Heart left ventricle (tissue), 16 donors: ENCODE results near the gene H19. TPM values are rescaled to one million over a fixed set of nuclear protein-coding genes. Genes with fewer than 3 reads are reported as not detected.

Experiments
- ATAC-seq, 4 donors: fragments of 200-7000 bp; cut with Tn5 transposase; one replicate each; pipeline ENCODE4 v1.9.1; 2020 to 2022; ENCODE audit warnings: moderate library complexity in 4 of 4, mild to moderate bottlenecking in 3 of 4, moderate number of reproducible peaks in 1 of 4
- DNase-seq, 5 donors: peaks; one replicate each; pipeline ENCODE4 v3.0.0-alpha.2; 2020
- H3K27ac ChIP-seq, 12 donors: fragments of 200-600 bp; sonication (generic) in 4 of 12; one replicate each; pipeline versions ENCODE4 v1.5.0 to v1.8.0; 2016 to 2022; ENCODE audit warnings: mild to moderate bottlenecking in 2 of 12
- H3K27me3 ChIP-seq, 9 donors: fragments of 200-600 bp; sonication (generic) in 2 of 9; one replicate each; pipeline versions ENCODE4 v1.5.1 to v1.8.0; 2016 to 2022; ENCODE audit warnings: mild to moderate bottlenecking in 3 of 9
- H3K36me3 ChIP-seq, 9 donors: fragments of 200-600 bp; sonication (generic) in 2 of 9; one replicate each; pipeline versions ENCODE4 v1.5.0 to v1.8.0; 2018 to 2022; ENCODE audit warnings: mild to moderate bottlenecking in 2 of 9
- H3K4me1 ChIP-seq, 12 donors: fragments of 200-600 bp; sonication (generic) in 4 of 12; one replicate each; pipeline versions ENCODE4 v1.5.0 to v1.8.0; 2016 to 2022; ENCODE audit warnings: mild to moderate bottlenecking in 3 of 12
- H3K4me3 ChIP-seq, 12 donors: fragments of 200-600 bp; sonication (generic) in 4 of 12; one replicate each; pipeline versions ENCODE4 v1.5.0 to v1.8.0; 2017 to 2022; ENCODE audit warnings: mild to moderate bottlenecking in 9 of 12, moderate library complexity in 4 of 12
- H3K9me3 ChIP-seq, 12 donors: fragments of 200-600 bp; sonication (generic) in 4 of 12; one replicate each; pipeline versions ENCODE4 v1.5.0 to v1.8.0; 2016 to 2022; ENCODE audit warnings: mild to moderate bottlenecking in 1 of 12
- POLR2A ChIP-seq, 2 donors: fragments of 450-650 bp; IDR thresholded peaks; one replicate each; pipeline ENCODE4 v1.6.1; 2017; ENCODE audit warnings: antibody characterized with exemption in 2 of 2, mild to moderate bottlenecking in 2 of 2, moderate library complexity in 2 of 2
- WGBS, 4 donors: extraction: QIAGEN DNeasy Blood & Tissue Kit in 2 of 4; methylation state at CpG; one replicate each; pipeline versions ENCODE4 v1.1.5 to v1.1.7; 2013 to 2018; 5-methylcytosine and 5-hydroxymethylcytosine counted together
- intact Hi-C, 10 donors: fragments of 100-400 bp; cut with DNase I; formaldehyde crosslinking; loops; one replicate each; pipeline versions ENCODE4 v1.11.1 to v1.14.2; 2022
- polyA plus RNA-seq, 2 donors: library from polyadenylated mRNA; stranded (reverse); fragments of 200-250 nt; gene quantifications; one replicate each; pipeline ENCODE4 v1.2.3, GENCODE V29; 2013
- total RNA-seq, 9 donors: library from RNA; depleted of rRNA in 2 of 9; stranded (reverse); fragments of >200 nt in 2 of 9; fragmentation: NEBNext Ultra II Directional in 3 of 9; extraction: Animal tissue kit (Norgen Biotek cat#: 25700) in 3 of 9; gene quantifications; one replicate each; pipeline versions ENCODE4 v1.1.0 to v1.2.4, GENCODE V29; 2016 to 2023
- TF ChIP-seq, protein P1 (sequence below), 12 donors: fragments of 200-600 bp; sonication (generic) in 4 of 12; IDR thresholded peaks; one replicate each; pipeline versions ENCODE4 v1.5.0 to v1.8.0; 2018 to 2022; ENCODE audit warnings: antibody characterized with exemption in 12 of 12, mild to moderate bottlenecking in 5 of 12
- donor health status: ischemic (EF 13 %, LVEDD 7.1; RV severe dilation, severe dysfunction).
- donor health status: healthy with polysubstance abuse.
- donor health status: DM: no; HTN: yes; CAD: no.
- donor health status: DM: no; HTN: no; CAD: no.
- donor health status: ischemic (EF 25% LVEDD 6.9; RV normal size, moderate dysfunction).
- donor health status: ischemic (EF 25% LVEDD 5.7; RV mildly dilated, moderate dysfunction).
- donor health status: healthy.
- donor health status: DM: yes; HTN: yes; CAD: no.
- donor health status: ischemic (EF 35%, LVEDD 5.7; RV mildly dilated, moderate dysfunction).
- donor health status: nonischemic (EF 11% LVEDD 7.7; RV severe dilation, severe dysfunction).
- donor health status: DM: yes; HTN: yes; CAD: no.
- donor health status: PGD.
- donor health status: ischemic (EF 29% LVEDD 5.4; RV normal size, mild dysfunction).
- donor health status: nonischemic (EF 23%, LVEDD 6.1; RV moderate dilation, normal function).

Gene H19
- total and polyA plus RNA-seq, 11 donors = 303 to 1,545 (median 586) TPM

DNA sequence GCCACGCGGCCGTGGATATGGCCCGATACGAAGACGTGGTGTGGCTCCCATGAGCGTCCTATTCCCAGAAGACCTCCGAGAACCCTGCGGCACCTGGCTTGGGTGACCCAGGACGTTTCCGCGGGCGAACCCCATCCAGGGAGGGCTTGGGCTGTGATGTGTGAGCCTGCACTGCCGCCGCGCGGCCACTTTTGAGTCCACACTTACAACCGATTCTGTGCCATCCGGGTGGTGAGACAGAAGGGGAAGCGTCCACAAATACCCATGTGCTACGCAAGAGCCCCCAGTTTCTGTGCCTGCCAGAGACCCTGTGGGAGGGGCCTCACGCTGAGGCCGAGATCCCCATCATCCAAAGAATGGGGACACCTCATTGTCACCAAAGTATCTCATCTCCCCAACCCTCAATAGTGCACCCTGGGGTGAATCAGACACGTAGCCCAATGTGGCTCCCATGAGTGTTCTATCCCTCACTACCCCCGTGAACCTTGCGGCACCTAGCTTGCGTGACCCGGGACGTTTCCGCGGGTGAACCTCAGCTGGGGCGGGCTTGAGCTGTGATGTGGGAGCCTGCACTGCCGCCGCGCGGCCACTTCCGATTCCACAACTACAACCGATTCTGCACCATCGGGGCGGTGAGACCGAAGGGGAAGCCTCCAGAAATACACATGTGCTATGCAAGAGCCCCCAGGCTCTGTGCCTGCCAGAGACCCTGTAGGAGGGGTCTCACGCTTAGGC lies 4.6 kb upstream of the H19 start:
- Histone ChIP-seq H3K4me3 (no peak overlapping the region), H3K36me3 (no peaks in the 10 kb centered on the region), H3K9me3 (no peaks in the 10 kb centered on the region), H3K27me3 (no peaks in the 10 kb centered on the region), H3K4me1 (no peaks in the 10 kb centered on the region), H3K27ac (no peak overlapping the region)
- no CpG with 5 or more reads among the region's 42 CpGs for WGBS, 4 donors
- intact Hi-C loops = no loop called here
- peak in 1 of 4 donors; percentile 13 for ATAC-seq
- DNase-seq = no peak
- no peak for TF ChIP-seq POLR2A (IDR thresholded peaks at IDR 0.05)
- TF ChIP-seq, protein P1, sequence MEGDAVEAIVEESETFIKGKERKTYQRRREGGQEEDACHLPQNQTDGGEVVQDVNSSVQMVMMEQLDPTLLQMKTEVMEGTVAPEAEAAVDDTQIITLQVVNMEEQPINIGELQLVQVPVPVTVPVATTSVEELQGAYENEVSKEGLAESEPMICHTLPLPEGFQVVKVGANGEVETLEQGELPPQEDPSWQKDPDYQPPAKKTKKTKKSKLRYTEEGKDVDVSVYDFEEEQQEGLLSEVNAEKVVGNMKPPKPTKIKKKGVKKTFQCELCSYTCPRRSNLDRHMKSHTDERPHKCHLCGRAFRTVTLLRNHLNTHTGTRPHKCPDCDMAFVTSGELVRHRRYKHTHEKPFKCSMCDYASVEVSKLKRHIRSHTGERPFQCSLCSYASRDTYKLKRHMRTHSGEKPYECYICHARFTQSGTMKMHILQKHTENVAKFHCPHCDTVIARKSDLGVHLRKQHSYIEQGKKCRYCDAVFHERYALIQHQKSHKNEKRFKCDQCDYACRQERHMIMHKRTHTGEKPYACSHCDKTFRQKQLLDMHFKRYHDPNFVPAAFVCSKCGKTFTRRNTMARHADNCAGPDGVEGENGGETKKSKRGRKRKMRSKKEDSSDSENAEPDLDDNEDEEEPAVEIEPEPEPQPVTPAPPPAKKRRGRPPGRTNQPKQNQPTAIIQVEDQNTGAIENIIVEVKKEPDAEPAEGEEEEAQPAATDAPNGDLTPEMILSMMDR (IDR thresholded peaks at IDR 0.05) = no peak

DNA sequence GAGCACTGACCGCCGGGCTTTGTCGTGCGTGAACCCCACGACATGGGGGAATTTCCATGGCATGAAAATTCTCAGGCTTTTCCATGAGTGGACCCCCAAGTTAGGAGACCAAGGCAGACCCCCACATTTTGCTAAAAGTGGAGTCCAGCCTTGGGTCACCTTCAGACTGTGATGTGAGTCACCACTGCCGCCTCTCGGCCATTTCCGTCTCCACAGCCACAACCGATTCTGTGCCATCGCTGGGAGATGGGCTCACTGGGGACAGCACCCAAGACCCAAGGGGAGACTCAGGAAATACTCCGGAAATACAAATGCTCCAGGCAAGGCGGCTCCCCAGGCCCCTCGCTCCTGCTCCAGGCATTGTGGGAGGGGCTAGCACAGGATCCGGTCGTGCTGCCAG lies 1.2 kb upstream of the H19 start:
- Histone ChIP-seq H3K27me3 (no peaks in the 10 kb centered on the region), H3K4me3 (no peak overlapping the region), H3K4me1 (no peaks in the 10 kb centered on the region), H3K9me3 (no peaks in the 10 kb centered on the region), H3K36me3 (no peaks in the 10 kb centered on the region), H3K27ac (no peak overlapping the region)
- DNase-seq = no peak
- peak in 2 of 4 donors; percentile 22 to 26 for ATAC-seq
- intact Hi-C loops = no loop called here
- TF ChIP-seq, protein P1 (IDR thresholded peaks at IDR 0.05) = no peak
- TF ChIP-seq POLR2A (IDR thresholded peaks at IDR 0.05) = no peak
- WGBS, 4 donors = no CpG with 5 or more reads among the region's 15 CpGs

DNA sequence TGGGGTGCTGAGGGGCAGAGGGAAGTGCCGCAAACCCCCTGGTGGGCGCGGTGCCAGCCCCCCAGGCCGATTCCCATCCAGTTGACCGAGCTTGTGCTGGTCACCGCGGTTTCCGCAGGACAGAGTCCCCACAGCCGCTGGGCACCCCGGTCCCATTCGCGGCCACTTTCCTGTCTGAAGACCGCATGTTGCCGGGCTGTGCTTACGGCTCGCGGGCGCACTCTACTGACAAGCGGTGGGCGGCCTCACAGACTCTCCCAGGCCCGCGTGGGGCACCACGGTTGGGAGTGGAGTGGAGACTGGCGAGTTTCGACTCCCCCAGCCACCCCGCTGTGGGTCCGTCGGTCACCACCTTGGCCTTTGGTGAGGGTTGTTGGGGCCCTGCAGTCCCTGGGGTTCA lies 648 bp upstream of the H19 start:
- Histone ChIP-seq H3K27ac (no peak overlapping the region), H3K27me3 (no peaks in the 10 kb centered on the region), H3K4me1 (no peaks in the 10 kb centered on the region), H3K36me3 (no peaks in the 10 kb centered on the region), H3K4me3 (no peak overlapping the region), H3K9me3 (no peaks in the 10 kb centered on the region)
- TF ChIP-seq POLR2A (IDR thresholded peaks at IDR 0.05) = no peak
- ATAC-seq (peak; percentile 50 to 84 (median 72)), DNase-seq (no peak)
- intact Hi-C loops = no loop called here
- WGBS, 4 donors = no CpG with 5 or more reads among the region's 28 CpGs

DNA sequence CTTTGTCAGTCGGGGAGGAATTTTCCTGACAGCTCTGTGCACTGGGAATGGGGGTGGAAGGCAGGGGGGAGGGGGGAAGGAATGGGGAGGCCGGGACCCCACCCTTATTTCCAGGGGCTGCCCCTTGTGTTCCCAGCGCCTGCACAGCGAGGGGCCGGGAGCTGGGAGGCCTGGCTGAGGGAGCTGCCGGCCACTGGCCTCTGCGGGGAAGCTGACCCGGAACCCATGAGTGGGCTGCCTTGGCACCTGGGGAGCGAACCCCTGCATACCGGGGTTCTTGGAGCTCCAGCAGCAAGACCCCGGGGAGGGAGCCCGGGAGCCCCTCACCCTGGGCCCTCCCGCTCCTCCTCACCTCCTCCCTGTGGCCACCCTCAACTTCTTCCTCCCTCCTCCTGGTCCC lies 3.5 kb downstream of the H19 start:
- intact Hi-C loops = no loop called here
- Histone ChIP-seq H3K36me3 (no peaks in the 10 kb centered on the region), H3K4me1 (no peaks in the 10 kb centered on the region), H3K4me3 (no peak overlapping the region), H3K9me3 (no peaks in the 10 kb centered on the region), H3K27me3 (no peaks in the 10 kb centered on the region), H3K27ac (peak overlapping the region in 2 of 12 donors; percentile 49 to 52)
- TF ChIP-seq, protein P1 (IDR thresholded peaks at IDR 0.05) = no peak
- peak in 3 of 5 donors; percentile 7 to 28 (median 18) for DNase-seq
- ATAC-seq = peak in 1 of 4 donors; percentile 3
- 45 to 100% (median 66%) methylated on average over 1 to 11 of the region's 13 CpGs; no CpG with 5 or more reads in 1 of the 4 donors for whole genome bisulfite sequencing, 4 donors

DNA sequence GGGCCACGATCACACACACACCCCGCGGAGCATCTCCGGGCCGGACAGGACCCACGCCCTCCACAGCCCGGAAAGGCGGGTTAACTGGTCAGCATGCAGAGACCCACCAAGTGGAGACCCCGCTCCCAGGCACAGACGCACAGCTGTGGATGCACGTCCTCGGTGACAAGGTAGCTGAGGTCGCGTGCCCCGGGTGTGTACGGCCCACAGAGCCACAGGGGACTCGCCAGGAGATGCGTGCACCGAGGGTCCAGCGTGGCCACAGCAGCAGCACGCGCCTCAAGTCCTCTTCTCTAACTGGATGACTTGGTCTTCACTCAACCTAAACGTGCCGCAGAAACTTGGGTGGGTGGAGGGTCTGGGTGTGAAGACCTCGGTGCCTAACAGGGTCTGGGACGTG lies 5.5 kb downstream of the H19 start:
- TF ChIP-seq, protein P1 (IDR thresholded peaks at IDR 0.05) = no peak
- no peak for TF ChIP-seq POLR2A (IDR thresholded peaks at IDR 0.05)
- Histone ChIP-seq H3K9me3 (no peaks in the 10 kb centered on the region), H3K36me3 (no peaks in the 10 kb centered on the region), H3K27me3 (no peaks in the 10 kb centered on the region), H3K27ac (no peak overlapping the region), H3K4me3 (no peak overlapping the region), H3K4me1 (no peaks in the 10 kb centered on the region)
- peak in 2 of 5 donors; percentile 20 to 33 for DNase-seq
- intact Hi-C loops = no loop called here
- no peak for ATAC-seq
- 91 to 96% (median 96%) methylated on average over 9 to 16 of the region's 26 CpGs; no CpG with 5 or more reads in 1 of the 4 donors for WGBS, 4 donors
